ENCODE results near the gene SNTG2.

DNA sequence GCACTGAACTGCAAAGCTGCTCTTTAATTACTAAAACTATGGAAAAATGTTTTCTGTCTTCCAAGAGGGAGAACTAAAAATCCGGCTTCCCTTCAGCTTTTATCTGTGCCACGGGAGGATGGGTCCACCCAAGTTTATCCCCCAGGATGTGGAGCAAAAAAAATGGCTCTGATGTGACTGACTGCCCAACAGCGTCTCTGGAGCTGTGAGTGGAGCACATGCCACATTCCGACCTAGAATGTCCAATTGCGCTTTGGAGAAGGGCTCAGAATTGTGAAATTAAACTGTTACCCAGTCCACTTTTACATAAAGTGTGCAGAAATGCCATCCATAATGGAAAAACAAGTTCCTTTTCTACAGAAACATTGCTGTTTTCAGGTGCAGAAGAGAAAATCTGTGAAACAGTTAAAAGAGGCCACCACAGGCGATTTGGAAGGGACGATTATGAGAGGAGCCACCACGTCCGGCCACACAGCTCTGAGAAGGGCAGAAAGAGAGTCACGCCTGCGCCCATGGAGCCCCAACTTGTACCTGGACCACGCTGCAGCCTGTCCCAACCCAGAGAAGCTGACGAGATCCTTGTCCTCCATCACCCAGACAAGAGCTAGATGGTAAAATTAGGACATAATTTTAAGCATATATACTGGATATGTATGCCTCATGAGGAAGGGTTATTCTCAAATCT, 362.7 kb downstream of the SNTG2 start:
- TF ChIP-seq POLR2A (IDR thresholded peaks at IDR 0.05; ENCODE audit: low read length) (no peak), GATA1 (IDR thresholded peaks at IDR 0.05; ENCODE audit: low read depth, low read length) (no peak)

Measured in erythroblast (primary cell).